Neuronal stem cell (in vitro differentiated cells): ENCODE results near the gene POGZ.
"Not testable (repeated sequence)": the region's sequence is repeated elsewhere in the genome, so short reads cannot be mapped to it uniquely, and the experiment has no call there.

Experiments used
- DNase-seq: peaks from one replicate; pipeline ENCODE4 v3.0.0-alpha.2; 2013; ENCODE audit warnings: low spot score
- H2AFZ ChIP-seq: one replicate; pipeline ENCODE4 v1.6.1; 2013; ENCODE audit warnings: mild to moderate bottlenecking, low read length, inconsistent platforms
- H2AK5ac ChIP-seq: 2 replicates; pipeline ENCODE4 v1.6.1; 2013; ENCODE audit warnings: low read depth, mild to moderate bottlenecking, inconsistent platforms, low read length, moderate library complexity, mixed read lengths
- H2BK120ac ChIP-seq: 2 replicates; pipeline ENCODE4 v1.6.1; 2013; ENCODE audit warnings: low read depth, mild to moderate bottlenecking, inconsistent platforms, low read length, moderate library complexity, mixed read lengths
- H2BK12ac ChIP-seq: one replicate; pipeline ENCODE4 v1.6.1; 2013; ENCODE audit warnings: low read length, inconsistent platforms
- H2BK15ac ChIP-seq: 2 replicates; pipeline ENCODE4 v1.6.1; 2013; ENCODE audit warnings: mild to moderate bottlenecking, low read length, inconsistent platforms, mixed read lengths
- H2BK5ac ChIP-seq: one replicate; pipeline ENCODE4 v1.6.1; 2013; ENCODE audit warnings: inconsistent platforms, mild to moderate bottlenecking, low read length, moderate library complexity
- H3K14ac ChIP-seq: one replicate; pipeline ENCODE4 v1.6.1; 2013; ENCODE audit warnings: low read length, inconsistent platforms
- H3K18ac ChIP-seq: 2 replicates; pipeline ENCODE4 v1.6.1; 2013; ENCODE audit warnings: low read length, inconsistent platforms
- H3K23ac ChIP-seq: 2 replicates; pipeline ENCODE4 v1.6.1; 2013; ENCODE audit warnings: low read depth, mild to moderate bottlenecking, mixed read lengths, low read length, inconsistent platforms; ENCODE audit not compliant: poor library complexity
- H3K27ac ChIP-seq: replicated peaks from 3 replicates; pipeline ENCODE4 v1.5.1; 2013; ENCODE audit warnings: low read length, inconsistent platforms
- H3K27me3 ChIP-seq, 3 experiments: 2 replicates each; pipeline ENCODE4 v1.6.1; 2013; ENCODE audit warnings: low read length in 3 of 3, mild to moderate bottlenecking in 2 of 3, inconsistent platforms in 1 of 3, low read depth in 1 of 3, mixed read lengths in 1 of 3, moderate library complexity in 1 of 3; ENCODE audit not compliant: control insufficient read depth in 3 of 3, insufficient read depth in 3 of 3
- H3K36me3 ChIP-seq, 2 donors: replicated peaks in 1 of 2; 2 replicates each; pipeline ENCODE4 v1.6.1; 2013; ENCODE audit warnings: low read length in 2 of 2; ENCODE audit not compliant: control insufficient read depth in 2 of 2, insufficient read depth in 2 of 2
- H3K4ac ChIP-seq: 2 replicates; pipeline ENCODE4 v1.6.1; 2013; ENCODE audit warnings: inconsistent platforms, mild to moderate bottlenecking, low read length, moderate library complexity
- H3K4me1 ChIP-seq, 2 donors: 1 replicate in 1 of 2; 2 replicates in 1 of 2; pipeline ENCODE4 v1.6.1; 2013; ENCODE audit warnings: low read length in 2 of 2, low read depth in 1 of 2; ENCODE audit not compliant: control insufficient read depth in 2 of 2, insufficient read depth in 1 of 2
- H3K4me2 ChIP-seq: one replicate; pipeline ENCODE4 v1.6.1; 2013; ENCODE audit warnings: mild to moderate bottlenecking, low read length, inconsistent platforms; ENCODE audit not compliant: insufficient read depth, poor library complexity, severe bottlenecking
- H3K4me3 ChIP-seq, 2 donors: 2 replicates each; pipeline ENCODE4 v1.5.1; 2013; ENCODE audit warnings: low read length in 2 of 2, mild to moderate bottlenecking in 2 of 2, inconsistent platforms in 1 of 2, moderate library complexity in 1 of 2
- H3K79me1 ChIP-seq: one replicate; pipeline ENCODE4 v1.6.1; 2013; ENCODE audit warnings: low read depth, mild to moderate bottlenecking, inconsistent platforms, low read length, moderate library complexity
- H3K9ac ChIP-seq: one replicate; pipeline ENCODE4 v1.6.1; 2013; ENCODE audit warnings: mild to moderate bottlenecking, low read depth, low read length, inconsistent platforms; ENCODE audit not compliant: poor library complexity
- H3K9me3 ChIP-seq, 2 donors: replicated peaks in 1 of 2; 2 replicates each; pipeline versions ENCODE3 to v1.6.1; 2013; ENCODE audit warnings: low read length in 2 of 2, mild to moderate bottlenecking in 2 of 2, inconsistent platforms in 1 of 2, low read depth in 1 of 2, mixed read lengths in 1 of 2, moderate library complexity in 1 of 2; ENCODE audit not compliant: control insufficient read depth in 2 of 2, insufficient read depth in 1 of 2
- H4K8ac ChIP-seq: one replicate; pipeline ENCODE4 v1.6.1; 2013; ENCODE audit warnings: low read depth, mild to moderate bottlenecking, inconsistent platforms, low read length, moderate library complexity
- H4K91ac ChIP-seq: one replicate; pipeline ENCODE4 v1.6.1; 2013; ENCODE audit warnings: low read length, low read depth, mild to moderate bottlenecking, inconsistent platforms; ENCODE audit not compliant: poor library complexity
- WGBS, 2 donors: extraction: QIAGEN DNeasy Blood & Tissue Kit; methylation state at CpG; one replicate each; pipeline ENCODE4 v1.1.7; 2013; ENCODE audit warnings: missing lambda C conversion rate in 2 of 2, mixed read lengths in 1 of 2; ENCODE audit not compliant: insufficient read length in 2 of 2, insufficient replicate concordance in 1 of 2; ENCODE audit errors: extremely low coverage in 2 of 2; 5-methylcytosine and 5-hydroxymethylcytosine counted together

Gene POGZ

GRCh38 chr1:151399324-151400171, 59.7 kb downstream of the POGZ start, which contains the start of gene PSMB4:
PSMB4 (plus strand) TSS chr1:151399573; CDS start chr1:151399588, 15 bp downstream.
- Histone ChIP-seq H3K9ac (peak within 1 kb of the TSS; percentile 97), H3K23ac (no peak within 1 kb of the TSS), H3K4me1 (peaks cover 2 to 4% of the 10 kb centered on the region in 2 donors), H2AK5ac (peak within 1 kb of the TSS; percentile 11), H3K27ac (peak within 1 kb of the TSS; percentile 41), H4K91ac (no peak within 1 kb of the TSS), H3K14ac (no peak within 1 kb of the TSS), H2AFZ (peak within 1 kb of the TSS; percentile 80), H2BK120ac (no peak within 1 kb of the TSS), H4K8ac (no peak within 1 kb of the TSS), H3K4me2 (peak within 1 kb of the TSS; percentile 75), H3K4ac (no peak within 1 kb of the TSS), H2BK5ac (no peak within 1 kb of the TSS), H3K27me3 (no peaks in the 10 kb centered on the region), H3K4me3 (peak within 1 kb of the TSS; percentile 83 to 88), H2BK15ac (no peak within 1 kb of the TSS), H2BK12ac (no peak within 1 kb of the TSS), H3K9me3 (no peaks in the 10 kb centered on the region), H3K18ac (peak within 1 kb of the TSS; percentile 93), H3K36me3 (peaks cover 16 to 46% of the 10 kb centered on the region in 2 donors), H3K79me1 (peaks cover 6% of the 10 kb centered on the region)
- DNase-seq: peak; percentile 79
- WGBS, 2 donors: no CpG with 5 or more reads among the region's 63 CpGs

- not testable (repeated sequence) for H2BK12ac ChIP-seq, H2AK5ac ChIP-seq, H3K9me3 ChIP-seq, H3K23ac ChIP-seq, H3K14ac ChIP-seq, H3K4me1 ChIP-seq, H4K8ac ChIP-seq, H2BK120ac ChIP-seq, H2BK15ac ChIP-seq, H3K18ac ChIP-seq, DNase-seq, H3K79me1 ChIP-seq, H3K27ac ChIP-seq, H2AFZ ChIP-seq, H2BK5ac ChIP-seq, H4K91ac ChIP-seq, H3K4me3 ChIP-seq, H3K4me2 ChIP-seq, H3K27me3 ChIP-seq, H3K9ac ChIP-seq, H3K4ac ChIP-seq
- no CpG with 5 or more reads among the region's 5 CpGs for WGBS, 2 donors
- H3K36me3 ChIP-seq: peaks cover 8 to 13% of the 10 kb centered on the region in 2 donors
Observed at GRCh38 chr1:151396265-151396664, 63.0 kb downstream of the POGZ start.

- Histone ChIP-seq H3K79me1 (no peaks in the 10 kb centered on the region), H3K4me1 (no peaks in the 10 kb centered on the region), H2BK15ac (no peak overlapping the region), H3K4me2 (no peak overlapping the region), H4K91ac (no peak overlapping the region), H2AFZ (no peak overlapping the region), H4K8ac (no peak overlapping the region), H2AK5ac (no peak overlapping the region), H3K36me3 (no peaks in the 10 kb centered on the region), H3K4ac (no peak overlapping the region), H2BK12ac (no peak overlapping the region), H3K4me3 (no peak overlapping the region), H3K27me3 (no peaks in the 10 kb centered on the region), H3K27ac (no peak overlapping the region), H2BK120ac (no peak overlapping the region), H3K9ac (no peak overlapping the region), H3K23ac (no peak overlapping the region), H3K18ac (no peak overlapping the region), H3K9me3 (no peaks in the 10 kb centered on the region), H3K14ac (no peak overlapping the region), H2BK5ac (no peak overlapping the region)
- DNase-seq: no peak
Observed at GRCh38 chr1:151393583-151393982, 65.7 kb downstream of the POGZ start.

- Histone ChIP-seq H3K27ac (no peak overlapping the region), H2AK5ac (no peak overlapping the region), H2BK15ac (no peak overlapping the region), H3K23ac (no peak overlapping the region), H3K27me3 (no peaks in the 10 kb centered on the region), H2AFZ (no peak overlapping the region), H3K79me1 (no peaks in the 10 kb centered on the region), H3K18ac (no peak overlapping the region), H3K4me3 (no peak overlapping the region), H2BK120ac (no peak overlapping the region), H2BK5ac (no peak overlapping the region), H3K14ac (no peak overlapping the region), H4K8ac (no peak overlapping the region), H3K36me3 (no peaks in the 10 kb centered on the region), H4K91ac (no peak overlapping the region), H2BK12ac (no peak overlapping the region), H3K9me3 (no peaks in the 10 kb centered on the region), H3K4ac (no peak overlapping the region), H3K9ac (no peak overlapping the region), H3K4me1 (no peaks in the 10 kb centered on the region), H3K4me2 (no peak overlapping the region)
- DNase-seq: no peak
- WGBS, 2 donors: no CpG with 5 or more reads among the region's 3 CpGs
Observed at GRCh38 chr1:151391079-151391563, 68.2 kb downstream of the POGZ start.
